ENCODE data around the gene LGALS8.
"Not testable (repeated sequence)": the region's sequence is repeated elsewhere in the genome, so short reads cannot be mapped to it uniquely, and the experiment has no call there.

GRCh38 chr1:236580404-236580803, 56.6 kb downstream of the LGALS8 start:
- TF ChIP-seq CTCF (IDR thresholded peaks at IDR 0.05); EZH2 (IDR thresholded peaks at IDR 0.05; ENCODE audit: borderline replicate concordance, insufficient read depth, low read depth, low read length, poor library complexity, severe bottlenecking): not testable (repeated sequence)
